H1 (cell line): ENCODE results near the gene MUC7. TPM values are rescaled to one million over a fixed set of nuclear protein-coding genes. Genes with fewer than 3 reads are reported as not detected.

Experiments used
- CHD7 ChIP-seq: fragments of 300-600 bp; sonication (generic); IDR thresholded peaks from 2 replicates; pipeline ENCODE4 v1.7.1; 2012; ENCODE audit warnings: low read length, moderate library complexity, mild to moderate bottlenecking, inconsistent platforms; ENCODE audit not compliant: insufficient replicate concordance
- FOSL1 ChIP-seq: IDR thresholded peaks from 2 replicates; pipeline ENCODE4 v1.6.1; 2011; ENCODE audit warnings: mild to moderate bottlenecking, low read depth, low read length, moderate library complexity; ENCODE audit not compliant: insufficient read depth
- TCF12 ChIP-seq: IDR thresholded peaks from 2 replicates; pipeline ENCODE4 v1.6.1; 2011; ENCODE audit warnings: low read depth, mild to moderate bottlenecking, low read length
- polyA plus RNA-seq, 7 experiments: library from polyadenylated mRNA; depleted of rRNA in 3 of 7; stranded (reverse) in 5 of 7; unstranded in 2 of 7; fragments of >200 nt in 5 of 7; fragments of 200-250 nt in 2 of 7; gene quantifications; 1 replicate in 5 of 7; 2 replicates in 1 of 7; 4 replicates in 1 of 7; pipeline versions ENCODE4 v1.2.1 to v1.2.3, GENCODE V29; 2011 to 2013; ENCODE audit warnings: missing spikeins in 2 of 7, mixed read lengths in 2 of 7
- total RNA-seq: library from RNA; stranded (reverse); fragmentation: NEBNext Ultra II Directional; extraction: Animal tissue kit (Norgen Biotek cat#: 25700); gene quantifications from 2 replicates; pipeline ENCODE4 v1.2.1, GENCODE V29; 2021

The MUC7 gene
- total and polyA plus RNA-seq, 2 of the 8 experiments (the other 6 are each of a cell fraction or from before 2014, with no cell fraction given): not detected

- TF ChIP-seq CHD7 (no peak), TCF12 (no peak), FOSL1 (no peak)
These were observed 32.7 kb downstream of the MUC7 start (continued) for GRCh38 chr4:70504733-70505132.
